Measurements from ENCODE around the gene PCGF3.
A peak's percentile ranks its signal among the peaks of the same experiment; 100 is the strongest.
"Not testable (repeated sequence)": the region's sequence is repeated elsewhere in the genome, so short reads cannot be mapped to it uniquely, and the experiment has no call there.

Gene PCGF3

GRCh38 chr4:706083-706633 is 526 bp downstream of the PCGF3 start:
- H3K27ac ChIP-seq (ENCODE audit: low read length); H3K27me3 ChIP-seq (ENCODE audit: control insufficient read depth, insufficient read depth, low read length); H3K36me3 ChIP-seq (ENCODE audit: control insufficient read depth, insufficient read depth, low read length); DNase-seq (ENCODE audit: low read depth, low spot score); H3K4me1 ChIP-seq (ENCODE audit: control insufficient read depth, insufficient read depth, low read length); H3K9me3 ChIP-seq (ENCODE audit: control insufficient read depth, insufficient read depth, low read length): not testable (repeated sequence)
- WGBS (ENCODE audit: insufficient coverage, insufficient read length): no CpG with 5 or more reads among the region's 21 CpGs
- peak overlapping the region; percentile 76 for H3K4me3 ChIP-seq (ENCODE audit: low read length)

GRCh38 chr4:706834-707598 is 1.4 kb downstream of the PCGF3 start:
- Histone ChIP-seq H3K27ac (ENCODE audit: low read length) (no peak overlapping the region), H3K4me1 (ENCODE audit: control insufficient read depth, insufficient read depth, low read length) (peaks cover 7% of the 10 kb centered on the region), H3K4me3 (ENCODE audit: low read length) (no peak overlapping the region; the same call in 1 of the 2 replicates), H3K27me3 (ENCODE audit: control insufficient read depth, insufficient read depth, low read length) (no peaks in the 10 kb centered on the region), H3K36me3 (ENCODE audit: control insufficient read depth, insufficient read depth, low read length) (peaks cover 3% of the 10 kb centered on the region; the same call in 1 of the 2 replicates), H3K9me3 (ENCODE audit: control insufficient read depth, insufficient read depth, low read length) (no peaks in the 10 kb centered on the region)
- DNase-seq (ENCODE audit: low read depth, low spot score): no peak
- WGBS (ENCODE audit: insufficient coverage, insufficient read length): no CpG with 5 or more reads among the region's 21 CpGs

GRCh38 chr4:707929-708630 is 2.4 kb downstream of the PCGF3 start:
- H3K36me3 ChIP-seq (ENCODE audit: control insufficient read depth, insufficient read depth, low read length): peaks cover 3% of the 10 kb centered on the region; the same call in 1 of the 2 replicates
- DNase-seq (ENCODE audit: low read depth, low spot score): no peak

GRCh38 chr4:708631-708933 is 3.0 kb downstream of the PCGF3 start:
- H3K4me3 ChIP-seq (ENCODE audit: low read length): no peak overlapping the region
- WGBS (ENCODE audit: insufficient coverage, insufficient read length): no CpG with 5 or more reads among the region's 6 CpGs
- H3K4me1 ChIP-seq (ENCODE audit: control insufficient read depth, insufficient read depth, low read length): peaks cover 7% of the 10 kb centered on the region
- H3K36me3 ChIP-seq (ENCODE audit: control insufficient read depth, insufficient read depth, low read length): peaks cover 3% of the 10 kb centered on the region; the same call in 1 of the 2 replicates
- DNase-seq (ENCODE audit: low read depth, low spot score): no peak
- H3K27me3 ChIP-seq (ENCODE audit: control insufficient read depth, insufficient read depth, low read length): no peaks in the 10 kb centered on the region
- no peaks in the 10 kb centered on the region for H3K9me3 ChIP-seq (ENCODE audit: control insufficient read depth, insufficient read depth, low read length)
- no peak overlapping the region for H3K27ac ChIP-seq (ENCODE audit: low read length)

More at GRCh38 chr4:707929-708630, 2.4 kb downstream of the PCGF3 start:
- Histone ChIP-seq H3K27me3 (ENCODE audit: control insufficient read depth, insufficient read depth, low read length) (no peaks in the 10 kb centered on the region), H3K4me3 (ENCODE audit: low read length) (no peak overlapping the region), H3K27ac (ENCODE audit: low read length) (no peak overlapping the region), H3K4me1 (ENCODE audit: control insufficient read depth, insufficient read depth, low read length) (peaks cover 7% of the 10 kb centered on the region), H3K9me3 (ENCODE audit: control insufficient read depth, insufficient read depth, low read length) (no peaks in the 10 kb centered on the region)
- no CpG with 5 or more reads among the region's 11 CpGs for WGBS (ENCODE audit: insufficient coverage, insufficient read length)

GRCh38 chr4:709348-709747 is 3.7 kb downstream of the PCGF3 start:
- Histone ChIP-seq H3K27me3 (ENCODE audit: control insufficient read depth, insufficient read depth, low read length) (no peaks in the 10 kb centered on the region), H3K9me3 (ENCODE audit: control insufficient read depth, insufficient read depth, low read length) (no peaks in the 10 kb centered on the region), H3K36me3 (ENCODE audit: control insufficient read depth, insufficient read depth, low read length) (peaks cover 3% of the 10 kb centered on the region; the same call in 1 of the 2 replicates), H3K4me1 (ENCODE audit: control insufficient read depth, insufficient read depth, low read length) (peaks cover 7% of the 10 kb centered on the region), H3K4me3 (ENCODE audit: low read length) (no peak overlapping the region), H3K27ac (ENCODE audit: low read length) (no peak overlapping the region)
- WGBS (ENCODE audit: insufficient coverage, insufficient read length): no CpG with 5 or more reads among the region's 6 CpGs
- no peak for DNase-seq (ENCODE audit: low read depth, low spot score)

GRCh38 chr4:710116-710515 is 4.5 kb downstream of the PCGF3 start:
- H3K4me1 ChIP-seq (ENCODE audit: control insufficient read depth, insufficient read depth, low read length): peaks cover 7% of the 10 kb centered on the region
- no peak for DNase-seq (ENCODE audit: low read depth, low spot score)
- WGBS (ENCODE audit: insufficient coverage, insufficient read length): no CpG with 5 or more reads among the region's 9 CpGs
- H3K4me3 ChIP-seq (ENCODE audit: low read length): no peak overlapping the region
- H3K27me3 ChIP-seq (ENCODE audit: control insufficient read depth, insufficient read depth, low read length): no peaks in the 10 kb centered on the region
- peaks cover 3% of the 10 kb centered on the region; the same call in 1 of the 2 replicates for H3K36me3 ChIP-seq (ENCODE audit: control insufficient read depth, insufficient read depth, low read length)
- H3K9me3 ChIP-seq (ENCODE audit: control insufficient read depth, insufficient read depth, low read length): no peaks in the 10 kb centered on the region
- H3K27ac ChIP-seq (ENCODE audit: low read length): no peak overlapping the region

- DNase-seq (ENCODE audit: low read depth, low spot score): no peak
- H3K4me3 ChIP-seq (ENCODE audit: low read length): no peak overlapping the region
- H3K9me3 ChIP-seq (ENCODE audit: control insufficient read depth, insufficient read depth, low read length): no peaks in the 10 kb centered on the region
- H3K4me1 ChIP-seq (ENCODE audit: control insufficient read depth, insufficient read depth, low read length): peaks cover 7% of the 10 kb centered on the region
- WGBS (ENCODE audit: insufficient coverage, insufficient read length): no CpG with 5 or more reads among the region's 13 CpGs
- H3K36me3 ChIP-seq (ENCODE audit: control insufficient read depth, insufficient read depth, low read length): peaks cover 3% of the 10 kb centered on the region; the same call in 1 of the 2 replicates
- no peak overlapping the region for H3K27ac ChIP-seq (ENCODE audit: low read length)
- no peaks in the 10 kb centered on the region for H3K27me3 ChIP-seq (ENCODE audit: control insufficient read depth, insufficient read depth, low read length)
Observed at GRCh38 chr4:710916-711315, 5.3 kb downstream of the PCGF3 start.

GRCh38 chr4:712093-712492 is 6.5 kb downstream of the PCGF3 start:
- Histone ChIP-seq H3K27me3 (ENCODE audit: control insufficient read depth, insufficient read depth, low read length) (no peaks in the 10 kb centered on the region), H3K9me3 (ENCODE audit: control insufficient read depth, insufficient read depth, low read length) (no peaks in the 10 kb centered on the region), H3K4me3 (ENCODE audit: low read length) (no peak overlapping the region), H3K27ac (ENCODE audit: low read length) (no peak overlapping the region), H3K36me3 (ENCODE audit: control insufficient read depth, insufficient read depth, low read length) (peaks cover 3% of the 10 kb centered on the region; the same call in 1 of the 2 replicates), H3K4me1 (ENCODE audit: control insufficient read depth, insufficient read depth, low read length) (peaks cover 3% of the 10 kb centered on the region)
- DNase-seq (ENCODE audit: low read depth, low spot score): no peak
- no CpG with 5 or more reads among the region's 3 CpGs for WGBS (ENCODE audit: insufficient coverage, insufficient read length)

- peaks cover 2% of the 10 kb centered on the region; the same call in 1 of the 2 replicates for H3K4me1 ChIP-seq (ENCODE audit: control insufficient read depth, insufficient read depth, low read length)
- H3K27me3 ChIP-seq (ENCODE audit: control insufficient read depth, insufficient read depth, low read length): no peaks in the 10 kb centered on the region
- WGBS (ENCODE audit: insufficient coverage, insufficient read length): no CpG with 5 or more reads among the region's 9 CpGs
- no peak overlapping the region for H3K27ac ChIP-seq (ENCODE audit: low read length)
- no peak for DNase-seq (ENCODE audit: low read depth, low spot score)
- H3K9me3 ChIP-seq (ENCODE audit: control insufficient read depth, insufficient read depth, low read length): no peaks in the 10 kb centered on the region
- H3K36me3 ChIP-seq (ENCODE audit: control insufficient read depth, insufficient read depth, low read length): peaks cover 3% of the 10 kb centered on the region; the same call in 1 of the 2 replicates
- no peak overlapping the region for H3K4me3 ChIP-seq (ENCODE audit: low read length)
Observed at GRCh38 chr4:712916-713632, 7.4 kb downstream of the PCGF3 start.

GRCh38 chr4:714087-714486 is 8.5 kb downstream of the PCGF3 start:
- Histone ChIP-seq H3K4me3 (ENCODE audit: low read length) (no peak overlapping the region), H3K27me3 (ENCODE audit: control insufficient read depth, insufficient read depth, low read length) (no peaks in the 10 kb centered on the region), H3K36me3 (ENCODE audit: control insufficient read depth, insufficient read depth, low read length) (peaks cover 3% of the 10 kb centered on the region; the same call in 1 of the 2 replicates), H3K9me3 (ENCODE audit: control insufficient read depth, insufficient read depth, low read length) (no peaks in the 10 kb centered on the region), H3K27ac (ENCODE audit: low read length) (no peak overlapping the region), H3K4me1 (ENCODE audit: control insufficient read depth, insufficient read depth, low read length) (no peaks in the 10 kb centered on the region)
- no peak for DNase-seq (ENCODE audit: low read depth, low spot score)
- no CpG with 5 or more reads among the region's 18 CpGs for WGBS (ENCODE audit: insufficient coverage, insufficient read length)
